K562 (cell line): Measurements from ENCODE around the gene MLYCD. TPM values are rescaled to one million over a fixed set of nuclear protein-coding genes. Genes with fewer than 3 reads are reported as not detected.

ENCODE experiments used
- CC2D1A ChIP-seq: fragments of 450-650 bp; IDR thresholded peaks from 2 replicates; pipeline ENCODE4 v1.6.1; 2017; ENCODE audit warnings: mild to moderate bottlenecking
- CCNT2 ChIP-seq: IDR thresholded peaks from 2 replicates; pipeline ENCODE4 v1.6.1; 2011; ENCODE audit warnings: borderline replicate concordance, low read depth, mild to moderate bottlenecking, moderate library complexity, mixed read lengths, low read length; ENCODE audit not compliant: insufficient read length; ENCODE audit errors: extremely low read depth
- DACH1 ChIP-seq: fragments of 450-650 bp; IDR thresholded peaks from 2 replicates; pipeline ENCODE4 v1.6.1; 2018; ENCODE audit not compliant: partially characterized antibody
- GATA2 ChIP-seq: sonication (generic); formaldehyde crosslinking; IDR thresholded peaks from 2 replicates; pipeline ENCODE4 v1.4.0; 2020; ENCODE audit warnings: mild to moderate bottlenecking, missing genetic modification reagents
- HDAC3 ChIP-seq: fragments of 450-650 bp; IDR thresholded peaks from 2 replicates; pipeline ENCODE4 v1.6.1; 2018; ENCODE audit warnings: borderline replicate concordance, mild to moderate bottlenecking, moderate library complexity; ENCODE audit not compliant: partially characterized antibody
- HEY1 ChIP-seq: fragments of 250-450 bp; sonication (Bioruptor Pico); IDR thresholded peaks from 2 replicates; pipeline ENCODE4 v1.5.0; 2020; ENCODE audit warnings: mild to moderate bottlenecking, moderate library complexity, borderline replicate concordance
- ILF3 ChIP-seq: fragments of 450-650 bp; IDR thresholded peaks from 2 replicates; pipeline ENCODE4 v1.6.1; 2018; ENCODE audit warnings: antibody characterized with exemption, mild to moderate bottlenecking, moderate library complexity, borderline replicate concordance
- ILK ChIP-seq: fragments of 450-650 bp; IDR thresholded peaks from 2 replicates; pipeline ENCODE4 v1.6.1; 2016; ENCODE audit warnings: missing genetic modification characterization, low read depth, mild to moderate bottlenecking, missing compliant biosample characterization, moderate library complexity, borderline replicate concordance
- L3MBTL2 ChIP-seq: fragments of 450-650 bp; IDR thresholded peaks from 2 replicates; pipeline ENCODE4 v1.6.1; 2016; ENCODE audit warnings: mild to moderate bottlenecking, moderate library complexity
- MCM2 ChIP-seq: fragments of 450-650 bp; IDR thresholded peaks from 2 replicates; pipeline ENCODE4 v1.6.1; 2017; ENCODE audit warnings: low read depth, mild to moderate bottlenecking
- NCOA6 ChIP-seq: fragments of 450-650 bp; IDR thresholded peaks from 2 replicates; pipeline ENCODE4 v1.6.1; 2017; ENCODE audit warnings: mild to moderate bottlenecking
- NUFIP1 ChIP-seq: fragments of 450-650 bp; IDR thresholded peaks from 2 replicates; pipeline ENCODE4 v1.6.1; 2018; ENCODE audit not compliant: partially characterized antibody
- RBM17 ChIP-seq: fragments of 200-400 bp; formaldehyde crosslinking; IDR thresholded peaks from 2 replicates; pipeline ENCODE4 v1.6.1; 2017; ENCODE audit warnings: low read depth, mild to moderate bottlenecking, low read length, borderline replicate concordance
- RBM34 ChIP-seq: fragments of 200-400 bp; formaldehyde crosslinking; IDR thresholded peaks from 2 replicates; pipeline ENCODE4 v1.6.1; 2018; ENCODE audit warnings: low read length, borderline replicate concordance; ENCODE audit not compliant: insufficient read depth
- SMAD4 ChIP-seq: fragments of 250-450 bp; sonication (Bioruptor Pico); conservative IDR thresholded peaks from 2 replicates; pipeline ENCODE4 v1.8.0; 2021; ENCODE audit warnings: inconsistent platforms, mild to moderate bottlenecking, moderate library complexity
- STAT5B ChIP-seq: fragments of 250-450 bp; sonication (Bioruptor Pico); IDR thresholded peaks from 2 replicates; pipeline ENCODE4 v1.8.0; 2021; ENCODE audit warnings: mild to moderate bottlenecking, inconsistent platforms
- TRIM28 ChIP-seq: fragments of 450-650 bp; IDR thresholded peaks from 2 replicates; pipeline ENCODE4 v1.6.1; 2017
- ZNF785 ChIP-seq: fragments of 250-450 bp; sonication (Bioruptor Pico); IDR thresholded peaks from 2 replicates; pipeline ENCODE4 v1.4.0; 2020; ENCODE audit warnings: mild to moderate bottlenecking
- ZSCAN29 ChIP-seq: fragments of 450-650 bp; IDR thresholded peaks from 2 replicates; pipeline ENCODE4 v1.6.1; 2017
- polyA plus RNA-seq, 8 experiments: library from polyadenylated mRNA; depleted of rRNA in 4 of 8; stranded (reverse) in 5 of 8; unstranded in 3 of 8; fragments of >200 nt; fragmentation: Nextera tagmentation in 2 of 8; fragmentation: Illumina TruSeq in 1 of 8; extraction: Ambion mirVana in 2 of 8; extraction: Trizol in 1 of 8; gene quantifications; 2 replicates each; pipeline versions ENCODE4 v1.2.1 to v1.2.3, GENCODE V29; 2011 to 2014; ENCODE audit warnings: inconsistent platforms in 1 of 8, missing spikeins in 1 of 8
- total RNA-seq, 7 experiments: library from RNA; depleted of rRNA in 6 of 7; stranded (reverse); fragments of >200 nt in 6 of 7; fragmentation: Illumina TruSeq in 2 of 7; extraction: Trizol in 2 of 7; gene quantifications; 2 replicates each; pipeline versions ENCODE4 v1.2.1 to v1.2.3, GENCODE V29; 2011 to 2021; ENCODE audit warnings: low replicate concordance in 1 of 7
- TF ChIP-seq, protein P1 (sequence below): IDR thresholded peaks from 2 replicates; pipeline ENCODE4 v1.6.1; 2016; ENCODE audit warnings: missing genetic modification characterization, missing compliant biosample characterization
- TF ChIP-seq, protein P2 (sequence below): fragments of 250-450 bp; sonication (Bioruptor Pico); IDR thresholded peaks from 2 replicates; pipeline ENCODE4 v1.4.0; 2020; ENCODE audit warnings: mild to moderate bottlenecking, moderate library complexity
- TF ChIP-seq, protein P3 (sequence below): fragments of 150-350 bp; IDR thresholded peaks from 2 replicates; pipeline ENCODE4 v1.6.1; 2014; ENCODE audit warnings: low read depth, mild to moderate bottlenecking, low read length, borderline replicate concordance

Gene MLYCD
- total and polyA plus RNA-seq, 9 of the 15 experiments (the other 6 are each of a cell fraction or from before 2014, with no cell fraction given), result 0.15 to 2.0 (median 1.0) TPM

DNA sequence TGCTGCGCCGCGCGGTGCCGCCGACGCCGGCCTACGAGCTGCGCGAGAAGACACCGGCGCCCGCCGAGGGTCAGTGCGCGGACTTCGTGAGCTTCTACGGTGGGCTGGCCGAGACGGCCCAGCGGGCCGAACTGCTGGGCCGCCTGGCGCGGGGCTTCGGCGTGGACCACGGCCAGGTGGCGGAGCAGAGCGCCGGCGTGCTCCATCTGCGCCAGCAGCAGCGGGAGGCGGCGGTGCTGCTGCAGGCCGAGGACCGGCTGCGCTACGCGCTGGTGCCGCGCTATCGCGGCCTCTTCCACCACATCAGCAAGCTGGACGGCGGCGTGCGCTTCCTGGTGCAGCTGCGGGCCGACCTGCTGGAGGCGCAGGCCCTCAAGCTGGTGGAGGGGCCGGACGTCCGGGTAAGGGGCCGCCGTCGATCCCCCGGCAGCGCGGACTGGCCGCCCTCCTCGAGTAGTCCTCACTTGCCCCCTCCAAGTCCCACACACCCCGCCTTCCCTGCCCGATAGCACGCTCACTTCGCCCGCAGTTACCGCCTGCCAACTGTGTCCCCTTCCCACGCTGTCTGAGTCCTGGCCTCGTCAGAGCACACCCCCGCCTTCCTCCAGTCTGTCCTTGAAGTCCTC, 470 bp downstream of the MLYCD start (continued):
- TF ChIP-seq RBM34 (no peak), RBM17 (no peak), NCOA6 (no peak), SMAD4 (CRISPR knock-in tag) (peak; percentile 26), DACH1 (no peak), HDAC3 (no peak), NUFIP1 (no peak), ILF3 (0 out of 2 replicates have a peak, but pooled peaks have one; percentile 45), STAT5B (CRISPR knock-in tag) (no peak), ZSCAN29 (no peak), GATA2 (no peak), ILK (no peak), L3MBTL2 (peak; percentile 89), HEY1 (CRISPR knock-in tag) (no peak), TRIM28 (no peak), CC2D1A (no peak), ZNF785 (no peak), CCNT2 (peak; percentile 14), MCM2 (no peak)
- TF ChIP-seq, protein P1, sequence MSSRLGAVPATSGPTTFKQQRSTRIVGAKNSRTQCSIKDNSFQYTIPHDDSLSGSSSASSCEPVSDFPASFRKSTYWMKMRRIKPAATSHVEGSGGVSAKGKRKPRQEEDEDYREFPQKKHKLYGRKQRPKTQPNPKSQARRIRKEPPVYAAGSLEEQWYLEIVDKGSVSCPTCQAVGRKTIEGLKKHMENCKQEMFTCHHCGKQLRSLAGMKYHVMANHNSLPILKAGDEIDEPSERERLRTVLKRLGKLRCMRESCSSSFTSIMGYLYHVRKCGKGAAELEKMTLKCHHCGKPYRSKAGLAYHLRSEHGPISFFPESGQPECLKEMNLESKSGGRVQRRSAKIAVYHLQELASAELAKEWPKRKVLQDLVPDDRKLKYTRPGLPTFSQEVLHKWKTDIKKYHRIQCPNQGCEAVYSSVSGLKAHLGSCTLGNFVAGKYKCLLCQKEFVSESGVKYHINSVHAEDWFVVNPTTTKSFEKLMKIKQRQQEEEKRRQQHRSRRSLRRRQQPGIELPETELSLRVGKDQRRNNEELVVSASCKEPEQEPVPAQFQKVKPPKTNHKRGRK (tag), result no peak
- TF ChIP-seq, protein P2, sequence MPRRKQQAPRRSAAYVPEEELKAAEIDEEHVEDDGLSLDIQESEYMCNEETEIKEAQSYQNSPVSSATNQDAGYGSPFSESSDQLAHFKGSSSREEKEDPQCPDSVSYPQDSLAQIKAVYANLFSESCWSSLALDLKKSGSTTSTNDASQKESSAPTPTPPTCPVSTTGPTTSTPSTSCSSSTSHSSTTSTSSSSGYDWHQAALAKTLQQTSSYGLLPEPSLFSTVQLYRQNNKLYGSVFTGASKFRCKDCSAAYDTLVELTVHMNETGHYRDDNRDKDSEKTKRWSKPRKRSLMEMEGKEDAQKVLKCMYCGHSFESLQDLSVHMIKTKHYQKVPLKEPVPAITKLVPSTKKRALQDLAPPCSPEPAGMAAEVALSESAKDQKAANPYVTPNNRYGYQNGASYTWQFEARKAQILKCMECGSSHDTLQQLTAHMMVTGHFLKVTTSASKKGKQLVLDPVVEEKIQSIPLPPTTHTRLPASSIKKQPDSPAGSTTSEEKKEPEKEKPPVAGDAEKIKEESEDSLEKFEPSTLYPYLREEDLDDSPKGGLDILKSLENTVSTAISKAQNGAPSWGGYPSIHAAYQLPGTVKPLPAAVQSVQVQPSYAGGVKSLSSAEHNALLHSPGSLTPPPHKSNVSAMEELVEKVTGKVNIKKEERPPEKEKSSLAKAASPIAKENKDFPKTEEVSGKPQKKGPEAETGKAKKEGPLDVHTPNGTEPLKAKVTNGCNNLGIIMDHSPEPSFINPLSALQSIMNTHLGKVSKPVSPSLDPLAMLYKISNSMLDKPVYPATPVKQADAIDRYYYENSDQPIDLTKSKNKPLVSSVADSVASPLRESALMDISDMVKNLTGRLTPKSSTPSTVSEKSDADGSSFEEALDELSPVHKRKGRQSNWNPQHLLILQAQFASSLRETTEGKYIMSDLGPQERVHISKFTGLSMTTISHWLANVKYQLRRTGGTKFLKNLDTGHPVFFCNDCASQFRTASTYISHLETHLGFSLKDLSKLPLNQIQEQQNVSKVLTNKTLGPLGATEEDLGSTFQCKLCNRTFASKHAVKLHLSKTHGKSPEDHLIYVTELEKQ (CRISPR knock-in tag), result no peak
- TF ChIP-seq, protein P3, sequence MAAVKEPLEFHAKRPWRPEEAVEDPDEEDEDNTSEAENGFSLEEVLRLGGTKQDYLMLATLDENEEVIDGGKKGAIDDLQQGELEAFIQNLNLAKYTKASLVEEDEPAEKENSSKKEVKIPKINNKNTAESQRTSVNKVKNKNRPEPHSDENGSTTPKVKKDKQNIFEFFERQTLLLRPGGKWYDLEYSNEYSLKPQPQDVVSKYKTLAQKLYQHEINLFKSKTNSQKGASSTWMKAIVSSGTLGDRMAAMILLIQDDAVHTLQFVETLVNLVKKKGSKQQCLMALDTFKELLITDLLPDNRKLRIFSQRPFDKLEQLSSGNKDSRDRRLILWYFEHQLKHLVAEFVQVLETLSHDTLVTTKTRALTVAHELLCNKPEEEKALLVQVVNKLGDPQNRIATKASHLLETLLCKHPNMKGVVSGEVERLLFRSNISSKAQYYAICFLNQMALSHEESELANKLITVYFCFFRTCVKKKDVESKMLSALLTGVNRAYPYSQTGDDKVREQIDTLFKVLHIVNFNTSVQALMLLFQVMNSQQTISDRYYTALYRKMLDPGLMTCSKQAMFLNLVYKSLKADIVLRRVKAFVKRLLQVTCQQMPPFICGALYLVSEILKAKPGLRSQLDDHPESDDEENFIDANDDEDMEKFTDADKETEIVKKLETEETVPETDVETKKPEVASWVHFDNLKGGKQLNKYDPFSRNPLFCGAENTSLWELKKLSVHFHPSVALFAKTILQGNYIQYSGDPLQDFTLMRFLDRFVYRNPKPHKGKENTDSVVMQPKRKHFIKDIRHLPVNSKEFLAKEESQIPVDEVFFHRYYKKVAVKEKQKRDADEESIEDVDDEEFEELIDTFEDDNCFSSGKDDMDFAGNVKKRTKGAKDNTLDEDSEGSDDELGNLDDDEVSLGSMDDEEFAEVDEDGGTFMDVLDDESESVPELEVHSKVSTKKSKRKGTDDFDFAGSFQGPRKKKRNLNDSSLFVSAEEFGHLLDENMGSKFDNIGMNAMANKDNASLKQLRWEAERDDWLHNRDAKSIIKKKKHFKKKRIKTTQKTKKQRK, result no peak
